Measurements from ENCODE around the gene CD38.

- TF ChIP-seq ELF1 (IDR thresholded peaks at IDR 0.05; ENCODE audit: borderline replicate concordance, low read depth) (no peak), REST (IDR thresholded peaks at IDR 0.05; ENCODE audit: low read depth) (no peak), POLR2AphosphoS5 (IDR thresholded peaks at IDR 0.05; ENCODE audit: low read depth, low read length) (no peak), CTCF (IDR thresholded peaks at IDR 0.05 in 2 of 3, conservative IDR thresholded peaks at IDR 0.05 in 1 of 3; ENCODE audit: borderline replicate concordance in 1 of 3, insufficient read depth in 1 of 3, low read depth in 2 of 3, low read length in 2 of 3) (no peak), ZNF274 (IDR thresholded peaks at IDR 0.05; ENCODE audit: low read depth, low read length) (no peak), EZH2 (IDR thresholded peaks at IDR 0.05) (no peak), EZH2phosphoT487 (IDR thresholded peaks at IDR 0.05; ENCODE audit: borderline replicate concordance) (no peak), CEBPB (IDR thresholded peaks at IDR 0.05; ENCODE audit: low read depth) (no peak), POLR2A (IDR thresholded peaks at IDR 0.05; ENCODE audit: borderline replicate concordance, extremely low read depth, insufficient read depth, insufficient read length) (no peak), JUND (IDR thresholded peaks at IDR 0.05) (peak; percentile 54), MAX (IDR thresholded peaks at IDR 0.05) (no peak), ATF3 (IDR thresholded peaks at IDR 0.05) (no peak), YY1 (IDR thresholded peaks at IDR 0.05; ENCODE audit: extremely low read depth, insufficient replicate concordance, low read depth, low read length) (no peak)
Measured at GRCh38 chr4:15836362-15836761, 58.2 kb downstream of the CD38 start.

Measured in HCT116 (cell line).